IMR-90 (cell line): ENCODE results near the gene HMBS.

ENCODE experiments used
- CEBPB ChIP-seq: IDR thresholded peaks from 2 replicates; pipeline ENCODE4 v1.6.1; 2012; ENCODE audit warnings: low read depth, low read length, improper control_type of control experiment
- CTCF ChIP-seq: conservative IDR thresholded peaks from 2 replicates; pipeline ENCODE4 v1.5.1; 2012; ENCODE audit warnings: mild to moderate bottlenecking, low read depth, low read length, improper control_type of control experiment
- ELK1 ChIP-seq: fragments of 150-350 bp; IDR thresholded peaks from 2 replicates; pipeline ENCODE4 v1.6.1; 2016; ENCODE audit warnings: low read depth, mild to moderate bottlenecking, low read length, moderate library complexity, borderline replicate concordance
- FOS ChIP-seq: fragments of 150-350 bp; IDR thresholded peaks from 2 replicates; pipeline ENCODE4 v1.6.1; 2016; ENCODE audit warnings: low read depth, low read length
- MAFK ChIP-seq: IDR thresholded peaks from 2 replicates; pipeline ENCODE4 v1.6.1; 2012; ENCODE audit warnings: low read depth, low read length, improper control_type of control experiment
- MAZ ChIP-seq: IDR thresholded peaks from 2 replicates; pipeline ENCODE4 v1.6.1; 2012; ENCODE audit warnings: low read depth, mild to moderate bottlenecking, low read length, improper control_type of control experiment, moderate library complexity, borderline replicate concordance
- MXI1 ChIP-seq: IDR thresholded peaks from 2 replicates; pipeline ENCODE4 v1.6.1; 2012; ENCODE audit warnings: low read depth, mild to moderate bottlenecking, low read length, moderate library complexity, borderline replicate concordance
- NFE2L2 ChIP-seq: fragments of 150-350 bp; IDR thresholded peaks from 2 replicates; pipeline ENCODE4 v1.6.1; 2016; ENCODE audit warnings: low read depth, mild to moderate bottlenecking, low read length
- POLR2A ChIP-seq: IDR thresholded peaks from 2 replicates; pipeline ENCODE4 v1.6.1; 2012; ENCODE audit warnings: mild to moderate bottlenecking, low read depth, low read length
- RAD21 ChIP-seq: IDR thresholded peaks from 2 replicates; pipeline ENCODE4 v1.6.1; 2012; ENCODE audit warnings: low read length, improper control_type of control experiment
- RCOR1 ChIP-seq: IDR thresholded peaks from 2 replicates; pipeline ENCODE4 v1.6.1; 2012; ENCODE audit warnings: mild to moderate bottlenecking, low read length, improper control_type of control experiment; ENCODE audit not compliant: insufficient replicate concordance
- RFX5 ChIP-seq: IDR thresholded peaks from 2 replicates; pipeline ENCODE4 v1.8.0; 2012; ENCODE audit warnings: low read depth, mild to moderate bottlenecking, low read length, moderate library complexity
- SMC3 ChIP-seq: fragments of 150-350 bp; IDR thresholded peaks from 2 replicates; pipeline ENCODE4 v1.6.1; 2016; ENCODE audit warnings: low read depth, mild to moderate bottlenecking, antibody characterized with exemption, low read length, moderate library complexity
- TF ChIP-seq, protein P1 (sequence below): fragments of 150-350 bp; IDR thresholded peaks from 2 replicates; pipeline ENCODE4 v1.6.1; 2017; ENCODE audit warnings: mild to moderate bottlenecking, antibody characterized with exemption, low read length, low read depth

- no peak for TF ChIP-seq CTCF
- TF ChIP-seq POLR2A, result no peak
- no peak for TF ChIP-seq RAD21
- no peak for TF ChIP-seq MAZ
- no peak for TF ChIP-seq MXI1
- TF ChIP-seq FOS, result no peak
- no peak for TF ChIP-seq MAFK
- TF ChIP-seq CEBPB, result no peak
- no peak for TF ChIP-seq SMC3
- TF ChIP-seq, protein P1, sequence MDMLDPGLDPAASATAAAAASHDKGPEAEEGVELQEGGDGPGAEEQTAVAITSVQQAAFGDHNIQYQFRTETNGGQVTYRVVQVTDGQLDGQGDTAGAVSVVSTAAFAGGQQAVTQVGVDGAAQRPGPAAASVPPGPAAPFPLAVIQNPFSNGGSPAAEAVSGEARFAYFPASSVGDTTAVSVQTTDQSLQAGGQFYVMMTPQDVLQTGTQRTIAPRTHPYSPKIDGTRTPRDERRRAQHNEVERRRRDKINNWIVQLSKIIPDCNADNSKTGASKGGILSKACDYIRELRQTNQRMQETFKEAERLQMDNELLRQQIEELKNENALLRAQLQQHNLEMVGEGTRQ, result no peak
- no peak for TF ChIP-seq ELK1
- no peak for TF ChIP-seq NFE2L2
- TF ChIP-seq RFX5, result no peak
- TF ChIP-seq RCOR1, result no peak
Observed at GRCh38 chr11:119054418-119054817, 30.3 kb upstream of the HMBS start.
